GM21717 (cell line): ENCODE measurements around the gene TRIP6.
"Not testable (repeated sequence)": the region's sequence is repeated elsewhere in the genome, so short reads cannot be mapped to it uniquely, and the experiment has no call there.

Experiments used
- ATAC-seq: cut with Tn5 transposase; IDR thresholded peaks from one replicate; pipeline ENCODE4 v1.9.1; 2021; ENCODE audit warnings: mild to moderate bottlenecking, moderate library complexity; ENCODE audit not compliant: unreplicated experiment

The TRIP6 gene

GRCh38 chr7:100910443-100910842 lies 43.3 kb downstream of the TRIP6 start:
- ATAC-seq = not testable (repeated sequence)

GRCh38 chr7:100911484-100911883 lies 44.3 kb downstream of the TRIP6 start:
- ATAC-seq = no peak

- no peak for ATAC-seq
These were observed 47.2 kb downstream of the TRIP6 start for GRCh38 chr7:100914208-100914878.

- ATAC-seq = no peak
These were observed 47.8 kb downstream of the TRIP6 start for GRCh38 chr7:100914879-100915447.

GRCh38 chr7:100919335-100919734 lies 52.1 kb downstream of the TRIP6 start:
- ATAC-seq = not testable (repeated sequence)

GRCh38 chr7:100919779-100920437 lies 52.7 kb downstream of the TRIP6 start:
- ATAC-seq = not testable (repeated sequence)

GRCh38 chr7:100921039-100921438 lies 53.9 kb downstream of the TRIP6 start:
- no peak for ATAC-seq
